SK-N-SH (cell line): ENCODE results near the gene RAB8B. TPM values are rescaled to one million over a fixed set of nuclear protein-coding genes. Genes with fewer than 3 reads are reported as not detected.

ENCODE experiments used
- CTCF ChIA-PET: fragments of 300-600, 350-600 bp; formaldehyde crosslinking; extraction: SDS; loops from one replicate; lab custom pipeline; 2021; lab: Yijun Ruan, JAX
- POLR2A ChIA-PET: fragments of 350-600 bp; sonication (Branson Sonifier 250); formaldehyde crosslinking; extraction: SDS; loops from one replicate; lab custom pipeline; 2020; ENCODE audit warnings: antibody characterized with exemption, inconsistent platforms; lab: Yijun Ruan, JAX
- DNase-seq: peaks from one replicate; pipeline ENCODE4 v3.0.0; 2012
- H2AFZ ChIP-seq: fragments of 200-600 bp; sonication (generic); 2 replicates; pipeline ENCODE4 v1.8.1; 2016; ENCODE audit warnings: antibody characterized with exemption, mild to moderate bottlenecking, low read depth
- H3F3A ChIP-seq: fragments of 200-600 bp; sonication (generic); replicated peaks from 2 replicates; pipeline ENCODE3; 2016; ENCODE audit warnings: antibody characterized with exemption, mild to moderate bottlenecking; ENCODE audit not compliant: insufficient read depth
- H3K27ac ChIP-seq, 2 experiments: fragments of 200-500 bp in 1 of 2; fragments of 200-600 bp in 1 of 2; sonication (Bioruptor generic) in 1 of 2; sonication (generic), shearing (Covaris generic) in 1 of 2; 2 replicates each; pipeline versions ENCODE4 v1.5.1 to v1.6.1; 2014 to 2016; ENCODE audit warnings: low read depth in 2 of 2, inconsistent platforms in 1 of 2, low read length in 1 of 2, mild to moderate bottlenecking in 1 of 2, mixed read lengths in 1 of 2
- H3K27me3 ChIP-seq: fragments of 200-600 bp; sonication (generic), shearing (Covaris generic); 2 replicates; pipeline ENCODE4 v1.6.1; 2016; ENCODE audit warnings: mixed run types; ENCODE audit not compliant: insufficient read depth
- H3K36me3 ChIP-seq, 2 experiments: fragments of 200-500 bp in 1 of 2; fragments of 200-600 bp in 1 of 2; sonication (Bioruptor generic) in 1 of 2; sonication (generic) in 1 of 2; replicated peaks in 1 of 2; 2 replicates each; pipeline versions ENCODE3 to v1.5.1; 2014 to 2016; ENCODE audit warnings: low read length in 1 of 2, mild to moderate bottlenecking in 1 of 2; ENCODE audit not compliant: insufficient read depth in 2 of 2, control insufficient read depth in 1 of 2
- H3K4me1 ChIP-seq, 2 experiments: fragments of 200-500 bp in 1 of 2; fragments of 200-600 bp in 1 of 2; sonication (Bioruptor generic) in 1 of 2; sonication (generic), shearing (Covaris generic) in 1 of 2; 2 replicates each; pipeline versions ENCODE4 v1.5.1 to v1.6.1; 2014 to 2016; ENCODE audit warnings: low read depth in 1 of 2, low read length in 1 of 2, mixed run types in 1 of 2; ENCODE audit not compliant: insufficient read depth in 2 of 2, control insufficient read depth in 1 of 2
- H3K4me2 ChIP-seq: fragments of 200-600 bp; sonication (generic), shearing (Covaris generic); 2 replicates; pipeline ENCODE4 v1.6.1; 2017; ENCODE audit warnings: mixed run types
- H3K4me3 ChIP-seq, 2 experiments: fragments of 200-500 bp in 1 of 2; fragments of 200-600 bp in 1 of 2; sonication (Bioruptor generic) in 1 of 2; sonication (generic), shearing (Covaris generic) in 1 of 2; 2 replicates each; pipeline versions ENCODE4 v1.5.1 to v1.8.1; 2014 to 2016; ENCODE audit warnings: low read depth in 2 of 2, inconsistent platforms in 1 of 2, low read length in 1 of 2, mild to moderate bottlenecking in 1 of 2, mixed read lengths in 1 of 2, moderate library complexity in 1 of 2
- H3K79me2 ChIP-seq: fragments of 200-600 bp; sonication (generic); 2 replicates; pipeline ENCODE4 v1.8.1; 2017; ENCODE audit warnings: mild to moderate bottlenecking; ENCODE audit not compliant: insufficient read depth
- H3K9ac ChIP-seq: fragments of 200-600 bp; sonication (generic); 2 replicates; pipeline ENCODE4 v1.6.1; 2017; ENCODE audit warnings: mixed run types
- H3K9me2 ChIP-seq: fragments of 200-600 bp; sonication (generic); 2 replicates; pipeline ENCODE4 v1.6.1; 2017; ENCODE audit warnings: mixed run types
- H3K9me3 ChIP-seq: fragments of 200-600 bp; sonication (generic); 2 replicates; pipeline ENCODE4 v1.6.1; 2017; ENCODE audit warnings: mixed run types, mild to moderate bottlenecking, moderate library complexity
- H4K20me1 ChIP-seq: fragments of 200-600 bp; sonication (generic); 2 replicates; pipeline ENCODE4 v1.6.1; 2017; ENCODE audit warnings: mild to moderate bottlenecking, mixed run types; ENCODE audit not compliant: insufficient read depth
- CHD2 ChIP-seq: fragments of 150-350 bp; IDR thresholded peaks from 2 replicates; pipeline ENCODE4 v1.6.1; 2018; ENCODE audit warnings: low read length; ENCODE audit not compliant: partially characterized antibody
- ELF1 ChIP-seq: IDR thresholded peaks from 2 replicates; pipeline ENCODE4 v1.4.0; 2012
- EP300 ChIP-seq, 2 experiments: IDR thresholded peaks; 2 replicates each; pipeline versions ENCODE4 v1.4.0 to v1.6.1; 2012; ENCODE audit warnings: borderline replicate concordance in 1 of 2, low read depth in 1 of 2, low read length in 1 of 2
- FOSL2 ChIP-seq: IDR thresholded peaks from 2 replicates; pipeline ENCODE4 v1.4.0; 2012; ENCODE audit warnings: low read depth, mild to moderate bottlenecking, moderate library complexity, borderline replicate concordance
- JUND ChIP-seq: IDR thresholded peaks from 2 replicates; pipeline ENCODE4 v1.4.0; 2012
- NFIC ChIP-seq: IDR thresholded peaks from 2 replicates; pipeline ENCODE4 v1.4.0; 2012; ENCODE audit warnings: borderline replicate concordance
- RAD21 ChIP-seq: IDR thresholded peaks from 2 replicates; pipeline ENCODE4 v1.6.1; 2012; ENCODE audit warnings: mild to moderate bottlenecking, low read length
- REST ChIP-seq: IDR thresholded peaks from 2 replicates; pipeline ENCODE4 v1.6.1; 2012; ENCODE audit warnings: mild to moderate bottlenecking, low read depth, low read length, moderate library complexity
- RFX5 ChIP-seq: IDR thresholded peaks from 2 replicates; pipeline ENCODE4 v1.6.1; 2012; ENCODE audit warnings: mild to moderate bottlenecking, improper control_type of control experiment, low read length
- SIN3A ChIP-seq: IDR thresholded peaks from 2 replicates; pipeline ENCODE4 v1.6.1; 2012; ENCODE audit warnings: low read depth, mild to moderate bottlenecking, low read length, moderate library complexity, borderline replicate concordance
- WGBS: methylation state at CpG from one replicate; pipeline ENCODE4 v1.1.6; 2017; ENCODE audit warnings: low lambda C conversion rate; 5-methylcytosine and 5-hydroxymethylcytosine counted together
- polyA plus RNA-seq, 3 experiments: library from polyadenylated mRNA; depleted of rRNA; stranded (reverse); fragments of >200 nt; gene quantifications; 2 replicates each; pipeline ENCODE4 v1.2.3, GENCODE V29; 2012
- TF ChIP-seq, protein P1 (sequence below): fragments of 150-350 bp; IDR thresholded peaks from 2 replicates; pipeline ENCODE4 v1.6.1; 2016; ENCODE audit warnings: mild to moderate bottlenecking, low read depth, low read length

The RAB8B gene
- polyA plus RNA-seq, 1 of the 3 experiments (the other 2 are of a cell fraction) = 5.4 TPM

DNA sequence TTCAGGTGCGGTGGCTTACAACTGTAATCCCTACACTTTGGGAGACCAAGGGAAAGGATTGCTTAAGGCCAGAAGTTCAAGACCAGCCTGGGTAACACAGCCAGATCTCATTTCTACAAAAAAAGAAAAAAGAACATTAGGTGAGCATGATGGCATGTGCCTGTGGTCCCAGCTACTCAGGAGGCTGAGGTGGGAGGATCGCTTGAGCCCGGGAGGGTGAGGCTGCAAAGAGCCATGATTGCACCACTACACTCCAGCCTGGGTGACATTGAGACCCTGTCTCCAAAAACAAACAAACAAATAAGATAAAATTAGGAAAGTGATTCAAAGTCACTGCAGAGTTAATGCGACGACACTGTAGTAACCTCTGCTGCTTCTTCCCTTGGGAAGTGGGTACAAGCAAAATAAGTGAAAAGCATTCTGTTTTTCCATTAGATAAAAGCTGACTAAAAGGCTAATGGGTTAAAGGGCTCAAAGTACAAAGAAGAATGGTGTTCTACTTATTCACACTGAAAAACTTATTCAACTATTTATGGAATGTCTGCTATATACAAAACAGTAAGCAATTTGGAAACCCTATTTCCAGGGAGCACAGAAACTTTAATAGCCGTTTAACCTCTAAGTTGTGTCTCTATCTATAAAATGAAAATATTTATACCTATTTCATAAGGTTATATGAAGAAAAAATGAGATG, 24.1 kb upstream of the RAB8B start:
- ChIA-PET POLR2A (no interaction called here), CTCF (interaction anchor here (0.7 to 1.0 kb wide), 2 partner anchors 14 to 183 kb away, joined by 3 to 4 read pairs; no protein-coding TSS in a partner anchor)
- Histone ChIP-seq H3K4me1 (no peaks in the 10 kb centered on the region; a peak in 1 of 4 replicates), H3K27ac (no peak overlapping the region), H3K27me3 (no peaks in the 10 kb centered on the region), H3K79me2 (no peaks in the 10 kb centered on the region), H3K9me2 (no peaks in the 10 kb centered on the region), H3K4me3 (no peak overlapping the region), H3K9me3 (no peaks in the 10 kb centered on the region), H3F3A (no peaks in the 10 kb centered on the region), H3K9ac (no peak overlapping the region), H3K4me2 (no peak overlapping the region), H3K36me3 (no peaks in the 10 kb centered on the region), H4K20me1 (no peaks in the 10 kb centered on the region), H2AFZ (no peak overlapping the region)
- WGBS = 99% methylated on average over 6 of the region's 6 CpGs
- TF ChIP-seq EP300 (IDR thresholded peaks at IDR 0.05; ENCODE audit: borderline replicate concordance in 1 of 2, low read depth in 1 of 2, low read length in 1 of 2) (no peak), CHD2 (no peak), SIN3A (no peak), RFX5 (no peak), NFIC (no peak), RAD21 (no peak), REST (no peak), JUND (no peak)
- TF ChIP-seq, protein P1, sequence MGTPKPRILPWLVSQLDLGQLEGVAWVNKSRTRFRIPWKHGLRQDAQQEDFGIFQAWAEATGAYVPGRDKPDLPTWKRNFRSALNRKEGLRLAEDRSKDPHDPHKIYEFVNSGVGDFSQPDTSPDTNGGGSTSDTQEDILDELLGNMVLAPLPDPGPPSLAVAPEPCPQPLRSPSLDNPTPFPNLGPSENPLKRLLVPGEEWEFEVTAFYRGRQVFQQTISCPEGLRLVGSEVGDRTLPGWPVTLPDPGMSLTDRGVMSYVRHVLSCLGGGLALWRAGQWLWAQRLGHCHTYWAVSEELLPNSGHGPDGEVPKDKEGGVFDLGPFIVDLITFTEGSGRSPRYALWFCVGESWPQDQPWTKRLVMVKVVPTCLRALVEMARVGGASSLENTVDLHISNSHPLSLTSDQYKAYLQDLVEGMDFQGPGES = no peak
- DNase-seq = no peak

DNA sequence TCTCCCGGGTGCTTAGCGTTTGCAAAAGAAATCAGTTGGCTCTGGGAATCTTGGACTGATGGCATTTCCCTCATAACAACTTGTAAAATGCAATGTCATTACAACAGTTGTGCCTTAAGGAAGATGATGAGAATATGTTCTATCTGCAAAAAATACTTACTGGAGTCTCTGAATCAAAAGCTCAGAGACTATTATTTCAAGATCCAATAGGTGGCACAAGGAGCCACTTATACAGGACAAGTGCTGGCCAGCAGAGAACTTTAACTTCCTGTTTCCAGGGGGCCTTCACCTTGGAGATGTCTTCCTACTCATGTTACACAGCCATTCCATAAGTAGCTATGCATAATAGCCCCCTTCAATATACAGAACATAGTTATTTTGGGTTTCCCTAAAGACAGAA, 23.2 kb upstream of the RAB8B start:
- Histone ChIP-seq H2AFZ (no peak overlapping the region), H3K9me3 (no peaks in the 10 kb centered on the region), H3K27me3 (no peaks in the 10 kb centered on the region), H3K4me3 (no peak overlapping the region), H3K36me3 (no peaks in the 10 kb centered on the region), H3K9ac (no peak overlapping the region), H4K20me1 (no peaks in the 10 kb centered on the region), H3F3A (no peaks in the 10 kb centered on the region), H3K79me2 (no peaks in the 10 kb centered on the region), H3K4me2 (no peak overlapping the region), H3K4me1 (no peaks in the 10 kb centered on the region; a peak in 1 of 4 replicates), H3K27ac (no peak overlapping the region), H3K9me2 (no peaks in the 10 kb centered on the region)
- 97% methylated on average over 2 of the region's 2 CpGs for WGBS
- 0 out of 2 replicates have a peak, but pooled peaks have one; percentile 9 for TF ChIP-seq ELF1
- TF ChIP-seq FOSL2 = no peak
- POLR2A ChIA-PET = no interaction called here
- no peak for DNase-seq
- CTCF ChIA-PET = interaction anchor here (0.5 to 1.2 kb wide), 5 partner anchors 9 to 378 kb away, joined by 3 to 4 read pairs (median 3); no protein-coding TSS in a partner anchor
